Activated T-cell treated with anti-CD3 and anti-CD28 coated beads, Interleukin-2, amount 50 U/mL, for 48 hours (primary cell): ENCODE data around the gene UMAD1.
"Not testable (repeated sequence)": the region's sequence is repeated elsewhere in the genome, so short reads cannot be mapped to it uniquely, and the experiment has no call there.

ENCODE experiments used
- DNase-seq, 2 experiments: peaks; one replicate each; pipeline ENCODE4 v3.0.0-alpha.2; 2020

The UMAD1 gene

DNA sequence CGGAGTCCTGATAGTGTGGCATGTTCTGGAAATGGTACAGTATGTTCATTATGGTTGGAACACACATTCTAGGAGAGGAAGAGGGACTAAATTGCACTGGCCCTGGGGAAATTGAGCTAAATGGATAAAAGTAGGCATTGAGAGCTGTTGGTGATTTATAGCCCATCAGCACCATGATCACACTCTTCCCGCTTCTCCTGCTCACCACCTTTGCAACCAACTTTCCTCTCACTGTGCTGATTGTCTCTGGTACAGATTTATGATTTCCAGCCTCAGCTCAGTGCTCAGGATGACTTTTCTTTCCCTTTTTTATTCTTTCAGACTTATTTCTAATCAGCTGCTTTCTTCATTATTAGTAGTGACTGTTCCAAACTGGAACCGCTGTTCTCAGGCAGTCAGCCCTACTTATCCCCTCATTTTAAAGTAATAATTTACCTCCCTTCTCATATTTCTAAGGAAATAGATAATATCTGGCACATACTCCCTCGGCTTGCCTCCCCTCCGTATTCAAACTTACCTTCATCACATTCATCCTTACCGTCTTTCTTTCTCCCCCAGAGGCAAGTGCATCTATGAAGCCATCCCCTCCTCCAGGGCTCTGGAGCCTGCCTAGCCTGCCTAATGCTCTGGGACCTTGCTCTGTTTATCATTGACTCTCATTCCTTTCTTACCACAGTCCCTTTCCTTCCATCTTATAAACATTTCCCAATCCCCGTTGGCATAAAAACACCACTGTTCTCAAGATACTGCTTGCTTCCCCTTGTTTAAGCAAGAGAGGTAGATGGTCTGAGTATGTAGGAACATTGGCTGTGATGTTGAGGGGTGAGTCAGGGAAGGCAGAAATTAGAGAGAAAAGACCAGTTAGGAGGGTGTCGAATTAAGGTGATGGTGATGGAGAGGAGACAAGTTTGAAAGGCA lies 129.4 kb downstream of the UMAD1 start:
- DNase-seq: no peak

DNA sequence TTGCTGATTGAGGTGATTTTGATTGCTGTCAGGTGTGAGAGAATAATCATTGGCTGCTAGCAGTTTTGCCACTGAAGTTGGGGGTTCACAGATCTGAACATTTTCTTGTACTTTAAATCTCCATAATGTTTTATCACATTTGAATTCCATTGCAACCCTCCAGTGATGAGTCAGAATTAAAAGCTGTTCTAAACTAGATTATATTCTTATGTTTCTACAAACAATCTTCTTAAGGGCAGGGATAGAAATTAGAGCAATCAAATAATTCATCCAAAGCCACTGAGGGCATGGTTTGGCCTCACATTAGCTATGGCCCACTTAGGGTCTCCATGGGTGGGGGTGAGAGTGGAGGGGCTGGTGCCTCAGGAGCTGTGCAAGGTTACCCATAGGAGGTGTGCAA lies 130.9 kb downstream of the UMAD1 start:
- no peak for DNase-seq

DNA sequence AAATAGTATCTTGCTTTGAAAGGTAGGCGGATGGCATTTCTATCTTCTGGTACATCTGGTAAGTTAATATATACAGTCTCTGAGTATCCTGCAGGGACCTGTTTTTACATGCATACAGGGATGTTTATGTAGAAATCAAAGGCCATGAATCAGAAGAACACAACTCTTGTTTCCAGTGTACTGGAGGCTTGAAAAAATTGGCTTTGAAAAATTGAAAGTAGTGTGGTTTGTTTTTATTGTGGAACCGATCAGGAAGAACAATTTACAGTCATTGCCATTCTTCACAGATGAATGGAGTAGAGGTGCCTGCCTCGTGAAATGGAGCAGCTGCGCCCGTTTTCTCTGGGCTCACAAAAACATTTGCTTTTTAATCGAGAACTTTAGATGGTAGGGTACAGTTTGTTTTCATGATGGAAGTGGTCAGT lies 131.9 kb downstream of the UMAD1 start:
- peak in 1 of 2 experiments; percentile 26 for DNase-seq

DNA sequence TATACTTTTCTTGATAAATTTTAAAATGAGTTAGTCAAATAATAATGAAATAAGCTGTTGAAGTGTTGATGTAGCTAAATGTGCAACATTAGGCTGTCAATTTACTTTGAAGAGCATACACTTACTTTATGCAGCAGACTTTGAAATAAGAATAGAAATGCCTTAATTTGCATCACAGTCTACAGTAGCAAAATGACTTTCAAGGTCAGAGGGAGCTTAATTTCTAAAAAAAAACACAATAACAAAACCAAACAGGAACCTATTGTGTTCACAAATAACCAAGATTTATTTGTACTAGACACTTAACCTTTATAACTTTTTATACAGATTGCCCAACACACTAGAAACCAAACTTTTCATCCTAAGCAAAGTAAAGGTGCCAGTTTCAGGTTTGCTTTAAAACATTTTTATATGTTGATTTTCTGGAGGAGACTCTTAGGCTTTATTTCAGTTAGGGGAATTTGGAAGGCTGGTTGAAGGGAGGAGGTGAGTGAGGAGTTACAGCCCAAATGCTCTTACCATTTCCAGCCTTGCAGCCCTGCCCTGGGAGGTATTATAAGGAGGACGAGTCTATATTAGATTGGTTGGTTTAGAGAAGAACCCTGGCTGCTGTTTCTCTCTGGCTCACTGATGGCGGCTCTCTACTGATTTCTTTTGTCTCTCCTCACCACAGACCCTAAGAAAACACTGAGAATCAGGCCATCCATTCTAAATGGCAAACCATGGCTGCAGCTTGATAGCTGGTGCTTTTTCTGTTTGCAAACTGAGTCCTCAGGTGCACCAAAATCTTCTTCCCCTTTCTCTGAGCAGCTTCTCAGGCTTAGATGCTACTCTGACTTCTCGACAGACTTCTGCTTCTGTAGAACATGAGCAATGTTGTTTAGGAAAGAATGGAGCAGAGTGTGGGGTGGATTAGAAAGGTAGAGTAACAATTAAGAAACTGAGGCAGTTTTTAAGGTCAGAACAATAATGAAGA lies 133.1 kb downstream of the UMAD1 start:
- DNase-seq: no peak

DNA sequence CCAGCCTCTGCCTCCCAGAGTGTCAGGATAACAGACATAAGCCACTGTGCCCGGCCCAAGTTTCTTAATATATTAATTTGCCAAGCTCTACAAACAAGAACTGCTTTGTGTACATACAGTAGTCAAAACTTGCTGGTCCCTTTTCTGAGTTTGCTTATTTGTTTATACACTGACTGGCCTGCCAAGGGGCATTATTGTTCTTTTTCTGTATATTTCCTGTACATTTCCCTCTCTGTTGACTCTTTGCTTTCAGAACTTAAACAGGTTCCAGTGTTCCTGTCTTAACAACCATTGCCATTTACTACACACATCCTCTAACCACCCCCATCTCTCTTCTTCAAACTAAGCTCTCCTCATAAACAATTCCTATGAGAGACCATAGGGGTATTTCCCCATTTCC lies 139.3 kb downstream of the UMAD1 start:
- DNase-seq: no peak

DNA sequence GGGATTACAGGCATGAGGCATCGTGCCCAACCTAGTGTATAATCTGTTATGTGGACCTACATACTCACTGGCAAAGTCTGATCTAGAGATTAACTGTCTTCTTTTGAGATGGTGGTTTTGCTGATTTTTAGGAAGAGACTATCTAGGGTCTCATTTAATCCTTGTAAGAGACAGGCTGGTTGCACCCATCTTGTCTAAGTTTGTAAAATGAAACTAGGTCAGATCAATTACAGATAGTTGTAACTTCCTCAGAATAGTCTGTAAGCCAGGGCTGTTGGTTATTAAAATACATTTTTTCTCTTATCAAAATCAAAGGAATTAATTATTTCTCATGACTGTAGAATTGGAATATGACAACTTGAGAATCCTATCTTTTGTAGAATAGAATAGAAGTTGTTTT lies 142.4 kb downstream of the UMAD1 start:
- DNase-seq: no peak

DNA sequence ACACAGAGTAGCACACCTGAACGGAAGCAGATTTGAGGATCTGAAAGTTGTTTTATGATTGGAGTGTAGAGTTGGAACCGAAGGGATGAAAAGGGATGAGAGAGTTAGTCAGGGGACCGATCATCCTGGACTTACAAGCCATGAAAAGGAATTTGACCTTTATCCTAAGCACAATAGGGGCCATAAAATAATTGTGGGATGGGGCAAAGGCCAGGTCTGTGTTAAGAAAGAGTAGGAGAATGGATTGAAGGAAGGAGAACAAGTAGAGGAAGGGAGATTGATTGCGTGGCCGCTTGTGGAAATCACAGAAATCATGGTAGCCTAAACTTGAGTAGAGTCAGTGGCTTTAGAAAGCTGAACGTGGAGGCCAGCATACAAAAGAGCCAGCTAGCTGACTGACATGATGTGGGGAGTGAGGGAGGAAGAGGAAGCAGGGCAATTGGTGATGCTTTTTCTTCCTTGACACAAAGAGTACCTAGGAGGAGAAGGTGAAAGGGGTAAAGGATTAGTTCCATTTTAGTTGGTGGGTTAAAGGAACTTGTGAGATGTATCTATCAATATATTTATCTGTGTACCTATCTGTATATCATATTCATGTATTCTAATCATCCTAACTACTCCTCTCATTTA lies 144.9 kb downstream of the UMAD1 start:
- DNase-seq: no peak

DNA sequence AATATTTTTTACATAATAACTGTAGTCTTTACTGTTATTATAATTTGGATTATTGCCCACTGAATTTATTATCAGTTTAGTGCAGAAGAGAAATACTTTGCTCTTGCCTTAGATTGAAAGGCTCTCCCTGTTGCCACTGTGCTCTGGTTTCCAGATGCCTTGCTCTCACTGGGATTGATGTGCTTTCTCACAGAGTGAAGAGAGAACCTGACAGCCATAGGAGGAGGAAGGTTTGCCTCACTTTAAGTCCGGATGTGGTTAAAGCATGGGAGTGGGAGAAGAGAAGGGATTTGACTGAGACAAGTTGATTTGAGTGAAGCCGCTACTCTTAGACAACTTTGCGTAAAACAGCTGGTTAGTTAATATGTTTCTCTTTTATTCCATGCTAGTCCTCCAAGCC lies 146.0 kb downstream of the UMAD1 start:
- no peak for DNase-seq

DNA sequence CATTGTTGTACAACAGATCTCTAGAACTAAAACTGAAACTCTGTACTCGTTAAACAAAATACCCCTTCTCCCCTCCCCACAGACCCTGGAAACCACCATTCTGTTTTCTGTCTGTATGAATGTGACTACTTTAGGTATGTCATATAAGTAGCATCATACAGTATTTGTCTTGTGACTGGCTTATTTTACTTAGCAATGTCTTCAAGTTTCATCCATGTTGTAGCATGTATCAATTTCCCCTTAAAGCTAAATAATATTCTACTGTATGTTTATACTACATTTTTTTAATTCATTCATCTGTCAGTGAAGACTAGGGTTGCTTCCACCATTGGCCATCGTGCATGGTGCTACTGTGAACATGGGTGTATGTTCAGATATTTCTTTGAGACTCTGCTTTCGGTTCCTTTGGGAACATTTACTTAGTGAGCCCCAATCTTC lies 149.0 kb downstream of the UMAD1 start:
- DNase-seq: no peak

DNA sequence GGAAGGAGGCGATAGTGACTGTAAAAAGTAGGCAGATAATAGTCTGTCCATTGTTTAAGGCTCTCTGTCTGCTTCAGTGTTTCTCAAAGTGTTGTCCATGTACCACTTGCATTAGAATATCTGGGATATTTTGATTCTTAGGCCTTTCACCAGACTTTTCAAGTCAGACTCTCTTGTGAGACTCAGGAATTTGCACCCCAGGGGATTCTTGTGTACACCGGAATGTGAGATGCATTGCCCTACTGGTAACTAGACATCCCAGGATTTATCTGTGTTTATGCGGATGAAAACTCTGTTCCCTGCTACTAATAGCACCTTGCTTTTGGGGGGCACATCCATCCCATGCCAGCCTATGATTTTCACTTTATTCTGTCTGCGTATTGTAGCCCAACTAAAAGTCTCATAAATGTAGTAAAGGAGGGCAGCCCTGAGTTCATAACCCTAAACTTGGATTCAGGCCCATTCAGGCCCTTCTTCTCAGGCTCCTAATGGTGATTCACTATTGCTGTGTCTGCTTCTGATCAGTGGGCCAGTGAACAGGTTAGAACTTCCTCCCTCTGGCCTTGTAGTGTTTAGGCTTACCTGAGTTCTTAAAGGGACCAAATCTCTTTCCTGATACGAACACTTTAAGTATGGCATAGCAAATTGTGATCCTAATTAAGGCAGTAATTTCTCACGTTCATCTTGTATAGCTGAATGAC lies 149.6 kb downstream of the UMAD1 start:
- no peak for DNase-seq

DNA sequence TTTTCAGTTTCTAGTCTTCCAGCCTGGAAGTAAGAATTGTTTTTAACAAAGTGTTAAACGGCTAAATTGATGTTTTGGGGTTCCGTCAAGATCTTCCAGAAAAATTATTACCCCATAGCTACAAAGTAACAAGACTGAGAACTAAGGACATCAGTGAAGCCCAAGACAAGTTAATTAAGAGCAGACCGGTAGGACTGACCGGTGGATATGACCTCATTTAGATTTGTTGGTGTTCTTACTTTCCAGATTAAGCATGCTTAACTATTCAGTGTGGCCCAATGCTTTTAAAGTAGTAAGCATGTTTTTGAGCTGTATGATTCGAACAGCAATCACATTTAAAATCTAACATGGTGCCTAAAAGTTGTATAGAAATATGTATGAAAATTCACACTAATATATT lies 151.0 kb downstream of the UMAD1 start:
- no peak for DNase-seq

DNA sequence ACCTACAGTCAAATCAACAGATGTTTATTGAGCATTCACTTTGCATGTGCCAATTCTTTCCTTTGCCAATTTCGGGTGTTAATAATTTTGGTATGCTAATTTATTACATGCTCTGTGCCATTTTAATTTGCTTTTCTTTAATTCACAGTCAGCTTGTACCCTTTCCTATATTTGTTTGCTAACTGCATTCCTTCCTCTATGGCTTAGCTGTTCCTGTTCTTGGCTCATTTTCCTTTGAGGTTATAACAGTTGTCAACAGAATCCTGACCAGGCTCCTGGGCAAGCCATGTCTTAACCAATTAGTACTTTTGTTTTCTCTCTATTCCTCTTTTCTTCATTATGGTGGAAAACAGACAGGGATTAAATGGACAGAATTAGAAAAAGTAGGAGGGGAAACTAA lies 151.5 kb downstream of the UMAD1 start:
- no peak for DNase-seq

DNA sequence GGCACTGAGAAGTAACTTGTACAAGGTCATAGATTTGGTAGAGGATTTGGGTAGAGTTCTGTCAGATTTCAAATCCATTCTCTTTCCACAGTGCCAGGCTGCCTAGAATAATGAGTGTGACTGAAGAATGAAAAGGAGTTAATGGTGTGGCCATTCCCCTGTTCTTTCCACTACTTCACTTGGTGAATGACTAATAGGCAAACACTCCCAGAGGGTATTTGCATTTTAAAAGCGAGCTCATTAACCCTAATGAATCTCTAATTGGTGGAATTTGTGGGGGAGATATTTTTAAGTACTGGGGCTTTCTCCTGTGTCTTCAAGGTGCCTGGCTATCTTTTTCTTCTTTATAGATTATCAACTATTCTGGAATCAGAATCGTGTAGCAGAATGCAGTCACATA lies 152.7 kb downstream of the UMAD1 start:
- no peak for DNase-seq

DNA sequence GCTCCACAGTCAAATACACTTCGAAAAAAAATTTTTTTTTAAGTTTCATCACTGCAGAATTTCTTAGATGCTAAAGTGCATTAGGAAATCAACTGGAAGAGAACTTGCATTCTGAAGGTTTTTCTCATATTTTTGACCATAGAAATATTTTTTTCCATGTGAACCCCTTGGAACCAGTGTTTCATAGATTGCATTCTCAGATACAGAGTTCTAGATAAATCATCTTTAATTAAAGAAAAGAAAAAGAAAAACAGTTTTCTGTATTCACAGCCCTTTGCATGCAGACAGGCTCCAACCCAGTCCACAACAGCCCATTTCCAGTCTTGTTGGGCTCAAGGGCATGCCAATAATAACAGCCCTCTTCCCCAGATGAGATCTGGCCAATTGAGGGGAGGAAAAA lies 153.4 kb downstream of the UMAD1 start:
- no peak for DNase-seq

DNA sequence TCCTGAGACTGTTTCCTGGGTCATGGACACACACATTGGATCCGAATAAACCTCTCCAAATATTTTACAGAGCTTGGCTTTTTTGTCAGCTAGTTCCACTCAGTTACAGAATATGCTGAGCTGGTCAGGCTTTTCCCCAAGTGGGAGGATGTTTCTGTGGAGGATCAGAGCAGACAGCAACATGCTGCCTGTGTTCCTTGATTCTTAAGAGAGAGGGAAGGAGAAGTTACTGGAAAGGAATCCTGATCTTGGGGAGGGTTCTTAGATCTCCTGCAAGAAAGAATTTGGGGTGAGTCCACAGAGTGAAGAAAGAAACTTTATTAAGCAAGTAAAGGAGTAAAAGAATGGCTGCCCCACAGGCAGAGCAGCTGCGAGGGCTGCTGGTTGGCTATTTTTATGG lies 154.7 kb downstream of the UMAD1 start:
- no peak for DNase-seq

DNA sequence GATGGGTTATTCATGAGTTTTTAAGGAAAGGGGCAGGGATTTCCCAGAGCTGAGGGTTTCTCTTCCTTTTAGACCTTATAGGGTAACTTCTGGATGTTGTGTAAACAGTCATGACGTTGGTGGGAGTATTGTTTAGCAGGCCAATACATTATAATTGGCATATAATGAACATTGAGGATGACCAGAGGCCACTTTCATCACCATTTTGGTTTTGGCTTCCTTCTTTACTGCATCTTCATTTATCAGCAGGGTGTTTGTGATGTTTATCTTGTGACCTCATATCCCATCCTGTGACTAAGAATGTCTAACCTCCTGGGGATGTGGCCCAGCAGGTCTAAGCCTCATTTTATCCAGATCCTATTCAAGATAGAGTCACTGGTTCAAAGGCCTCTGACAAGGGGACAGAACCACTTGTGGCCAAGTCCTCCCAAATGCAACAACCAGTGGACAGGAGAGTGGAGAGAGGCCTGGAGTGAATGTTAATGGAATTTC lies 155.1 kb downstream of the UMAD1 start:
- DNase-seq: no peak

DNA sequence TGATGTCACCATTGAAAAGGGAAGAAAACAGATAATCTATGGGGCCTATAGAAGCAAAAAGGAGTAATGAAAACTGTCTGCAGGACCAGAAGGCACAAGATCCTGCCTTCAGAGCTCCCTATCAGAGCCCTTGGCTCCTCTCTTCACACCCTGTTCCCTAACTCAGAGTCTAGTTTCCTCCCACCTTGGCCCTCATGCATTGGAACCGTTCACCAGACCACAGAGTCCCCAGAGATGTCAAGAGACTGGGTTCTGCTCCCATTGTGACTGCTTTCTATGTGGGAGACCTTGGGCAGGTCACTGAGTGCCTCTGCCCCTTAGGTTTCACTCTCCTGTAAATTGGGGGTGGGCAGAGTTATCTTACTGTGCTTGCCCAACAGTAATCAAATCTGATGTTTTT lies 158.0 kb downstream of the UMAD1 start:
- no peak for DNase-seq

DNA sequence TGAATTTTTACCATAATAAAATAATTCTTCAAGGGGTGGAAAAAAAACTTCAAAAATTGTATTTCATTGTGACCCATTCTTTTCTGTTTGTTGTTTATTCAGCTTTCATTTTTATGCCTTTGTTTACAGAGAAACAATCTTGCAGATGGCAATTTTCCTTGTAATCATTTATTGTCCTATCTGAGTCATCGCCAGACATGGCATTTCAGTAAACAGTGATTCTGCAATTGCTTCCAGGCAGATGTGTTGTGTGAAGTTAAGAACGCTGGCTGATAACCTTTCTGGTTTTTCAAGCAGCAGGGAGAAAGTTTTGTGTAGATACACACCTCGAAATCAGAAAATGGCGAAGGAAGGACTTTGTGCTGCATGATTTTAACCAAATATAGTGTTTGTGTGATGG lies 158.6 kb downstream of the UMAD1 start:
- no peak for DNase-seq

DNA sequence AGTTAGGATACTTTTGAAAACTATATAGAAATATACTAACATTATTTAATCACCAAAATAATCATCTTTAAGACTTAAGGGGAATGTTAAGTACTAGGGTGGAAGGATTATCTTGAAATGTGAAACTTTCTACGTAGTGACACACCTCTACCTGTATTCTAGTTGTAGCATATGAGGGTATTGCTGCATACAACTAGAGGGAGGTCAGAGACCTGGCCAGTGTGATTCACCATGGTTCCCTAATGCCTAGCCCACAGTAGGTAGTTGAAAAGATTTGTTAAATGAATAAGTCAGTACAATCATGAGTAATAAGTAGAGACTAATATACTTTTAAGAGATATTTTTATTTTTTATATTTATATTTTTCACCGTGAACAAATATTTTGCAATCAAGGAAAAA lies 162.0 kb downstream of the UMAD1 start:
- no peak for DNase-seq

DNA sequence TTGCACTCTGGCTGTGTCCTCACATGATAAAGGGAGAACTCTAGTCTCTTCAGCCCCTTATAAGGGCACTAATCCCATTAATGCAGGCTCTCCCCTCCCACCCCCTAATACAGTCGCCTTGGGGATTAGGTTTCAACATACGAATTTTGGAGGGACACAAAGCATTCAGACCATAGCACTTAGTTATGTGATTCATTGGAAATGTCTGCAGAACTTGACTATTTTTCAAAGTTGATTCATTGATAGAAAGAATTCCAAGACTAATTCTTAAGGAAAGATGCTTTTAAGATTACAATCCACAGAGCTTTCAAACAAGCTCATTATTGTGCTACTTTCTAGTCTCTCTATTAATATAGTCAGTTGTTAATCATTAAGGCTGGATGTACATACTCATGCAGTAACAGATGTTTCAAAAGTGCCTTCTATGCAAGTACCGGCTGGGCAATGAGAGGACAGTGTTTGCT lies 163.2 kb downstream of the UMAD1 start:
- no peak for DNase-seq

DNA sequence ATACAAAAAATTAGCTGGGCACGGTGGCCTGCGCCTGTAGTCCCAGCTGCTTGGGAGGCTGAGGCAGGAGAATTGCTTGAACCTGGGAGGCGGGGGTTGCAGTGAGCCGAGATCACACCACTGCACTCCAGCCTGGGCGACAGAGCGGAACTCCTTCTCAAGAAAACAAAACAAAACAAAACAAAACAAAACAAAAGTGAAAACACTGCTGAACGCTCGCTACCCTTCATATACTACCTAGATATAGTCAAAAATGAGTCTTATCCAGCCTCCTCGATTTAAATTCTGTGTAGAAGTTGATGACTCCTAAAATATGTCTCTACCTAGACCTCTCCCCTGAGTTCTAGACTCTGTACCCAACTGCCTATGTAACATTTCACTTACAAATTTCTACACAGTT lies 164.3 kb downstream of the UMAD1 start:
- not testable (repeated sequence) for DNase-seq

DNA sequence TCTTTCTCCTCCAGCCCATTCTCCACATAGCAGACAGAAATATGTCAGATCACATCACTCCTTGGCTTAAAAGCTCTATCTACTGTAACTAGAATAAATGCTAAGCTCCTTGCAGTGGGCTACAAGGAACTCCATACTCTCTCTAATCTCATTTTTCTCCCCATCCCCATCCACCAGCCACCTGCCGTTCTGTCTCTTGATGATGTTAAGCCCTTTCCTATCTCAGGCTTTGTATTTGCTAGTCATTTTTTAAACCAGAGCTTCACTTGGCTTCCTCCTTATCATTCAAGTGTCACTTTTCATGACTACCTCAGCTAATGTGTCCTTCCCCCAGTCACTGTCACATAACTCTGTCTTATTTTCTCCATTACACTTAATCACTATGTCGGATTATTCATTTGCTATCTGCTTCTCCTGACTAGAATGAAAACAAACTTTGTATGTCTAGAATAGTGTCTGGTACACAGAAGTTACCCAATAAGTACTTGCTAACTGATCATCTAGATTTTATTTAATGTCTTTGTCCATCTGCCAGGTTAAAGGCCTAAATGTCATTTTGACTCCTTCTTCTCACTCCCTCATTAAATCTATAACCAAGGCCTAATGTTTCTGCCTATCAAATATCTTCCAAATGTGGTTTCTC lies 165.1 kb downstream of the UMAD1 start:
- DNase-seq: no peak
